GM12891 (cell line): ENCODE data around the gene EVA1A.

Experiments used
- POLR2A ChIP-seq: IDR thresholded peaks from 2 replicates; pipeline ENCODE4 v1.6.1; 2011; ENCODE audit warnings: low read depth, low read length, control low read depth
- POLR2AphosphoS5 ChIP-seq: IDR thresholded peaks from 2 replicates; pipeline ENCODE4 v1.6.1; 2011; ENCODE audit warnings: low read depth, low read length, control low read depth
- SPI1 ChIP-seq: IDR thresholded peaks from 2 replicates; pipeline ENCODE4 v1.6.1; 2011; ENCODE audit warnings: low read depth, low read length, control low read depth

DNA sequence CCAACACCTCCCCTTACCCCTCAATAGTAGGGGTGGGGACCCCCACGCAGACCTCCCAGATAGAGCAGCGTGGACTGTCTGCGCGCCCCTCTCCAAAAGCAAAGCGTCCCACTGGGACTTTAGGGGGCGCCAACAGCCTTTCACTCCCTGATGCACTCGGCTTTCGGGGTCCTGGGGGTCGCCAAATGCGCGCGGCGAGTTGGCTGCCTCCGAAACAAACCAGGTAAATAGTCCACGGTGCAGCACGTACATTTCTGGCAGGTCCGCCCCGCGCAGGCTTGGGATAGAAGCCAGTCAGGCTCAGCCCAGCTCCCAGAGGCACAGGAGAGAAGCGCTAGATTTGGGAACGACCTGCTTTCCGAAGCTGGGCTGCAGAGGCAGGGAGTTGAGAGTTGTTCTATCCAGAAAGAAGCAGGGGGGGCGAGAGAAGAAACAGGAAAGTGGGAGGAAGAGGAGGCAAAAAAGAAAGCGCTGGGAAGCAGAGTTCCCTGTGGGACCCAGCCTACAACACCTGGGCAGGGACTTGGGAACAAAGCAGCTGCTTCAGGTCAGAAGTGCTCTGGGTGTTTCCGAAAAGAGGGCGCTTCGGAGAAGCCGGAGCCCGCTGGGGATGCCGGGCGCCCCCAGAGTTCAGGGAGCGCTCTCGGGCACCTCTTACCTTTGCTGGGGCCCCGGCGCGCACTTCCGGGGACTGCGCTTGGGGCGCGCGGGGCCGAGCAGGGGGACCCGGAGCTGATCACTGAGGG lies 544 bp downstream of the EVA1A start:
- no peak for TF ChIP-seq POLR2A
- no peak for TF ChIP-seq SPI1
- TF ChIP-seq POLR2AphosphoS5, result no peak
